ENCODE results near the gene KIR2DL4.
"Not testable (repeated sequence)": the region's sequence is repeated elsewhere in the genome, so short reads cannot be mapped to it uniquely, and the experiment has no call there.

KIR2DL4 gene

DNA sequence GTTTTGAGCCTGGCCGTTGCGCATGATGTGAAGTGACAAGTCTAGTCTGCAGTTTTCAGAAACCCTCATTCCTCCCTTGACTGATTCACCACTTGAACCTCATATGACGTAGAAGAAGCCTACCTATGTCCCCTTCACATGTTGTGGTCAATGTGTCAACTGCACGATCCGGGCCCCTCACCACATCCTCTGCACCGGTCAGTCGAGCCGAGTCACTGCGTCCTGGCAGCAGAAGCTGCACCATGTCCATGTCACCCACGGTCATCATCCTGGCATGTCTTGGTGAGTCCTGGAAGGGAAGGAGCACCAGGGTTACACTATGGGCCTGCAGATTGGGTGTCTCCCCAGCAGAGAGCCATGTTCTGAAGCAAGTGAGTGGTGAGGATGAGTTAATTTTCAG is at the start of gene KIR2DL4:
Gene KIR2DL4, plus strand, starts transcription at position 201 of the 400 bp plus-strand sequence. Its CDS starts 42 bp downstream, at position 243.
- DNase-seq (ENCODE audit: low read depth, low spot score): no peak

DNA sequence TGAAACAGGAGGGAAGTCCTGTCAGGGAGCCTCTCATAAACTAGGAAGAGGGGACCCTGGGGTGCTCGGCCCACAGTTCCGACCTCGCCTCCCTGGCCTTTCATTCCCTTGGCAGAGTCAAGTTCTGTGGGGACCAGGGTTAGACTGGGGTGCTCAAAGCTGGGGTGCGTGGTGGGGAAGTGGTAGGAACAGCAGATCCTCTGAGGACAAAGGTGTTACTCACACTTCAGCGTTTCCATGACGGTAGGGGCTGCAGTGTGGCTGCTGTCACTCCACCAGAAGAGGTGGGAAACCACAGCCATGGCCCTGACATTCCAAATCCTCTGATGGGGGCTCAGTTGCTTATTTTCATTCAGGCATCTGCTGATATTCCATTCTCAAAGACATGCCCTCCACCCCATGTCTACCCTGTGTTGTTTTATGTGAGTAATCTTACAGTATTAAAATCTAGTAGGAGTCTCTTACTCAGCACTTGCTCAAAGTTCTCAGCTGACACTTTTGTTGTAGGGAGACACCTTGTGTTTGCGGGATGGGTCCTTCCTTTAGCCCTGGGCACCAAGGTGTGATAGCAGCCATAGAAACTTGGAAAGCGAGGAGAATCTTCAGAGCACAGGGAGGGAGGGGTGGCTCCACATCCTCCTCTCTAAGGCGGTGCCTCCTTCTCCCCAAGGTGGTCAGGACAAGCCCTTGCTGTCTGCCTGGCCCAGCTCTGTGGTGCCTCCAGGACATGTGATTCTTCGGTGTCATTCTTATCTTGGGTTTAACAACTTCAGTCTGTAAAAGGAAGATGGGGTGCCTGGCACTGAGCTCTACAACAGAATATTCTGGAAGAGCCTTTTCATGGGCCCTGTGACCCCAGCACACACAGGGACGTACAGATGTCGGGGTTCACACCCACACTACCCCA is 47.0 kb upstream of the KIR2DL4 start:
- not testable (repeated sequence) for DNase-seq (ENCODE audit: low read depth, low spot score)

DNA sequence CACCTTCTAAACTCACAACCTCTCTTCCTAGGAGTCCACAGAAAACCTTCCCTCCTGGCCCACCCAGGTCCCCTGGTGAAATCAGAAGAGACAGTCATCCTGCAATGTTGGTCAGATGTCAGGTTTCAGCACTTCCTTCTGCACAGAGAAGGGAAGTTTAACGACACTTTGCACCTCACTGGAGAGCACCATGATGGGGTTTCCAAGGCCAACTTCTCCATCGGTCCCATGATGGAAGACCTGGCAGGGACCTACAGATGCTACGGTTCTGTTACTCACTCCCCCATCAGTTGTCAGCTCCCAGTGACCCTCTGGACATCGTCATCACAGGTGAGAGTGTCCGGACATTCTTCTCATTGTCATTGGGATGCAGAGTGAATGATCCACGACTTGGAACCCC is 44.8 kb upstream of the KIR2DL4 start:
- DNase-seq (ENCODE audit: low read depth, low spot score): not testable (repeated sequence)

DNA sequence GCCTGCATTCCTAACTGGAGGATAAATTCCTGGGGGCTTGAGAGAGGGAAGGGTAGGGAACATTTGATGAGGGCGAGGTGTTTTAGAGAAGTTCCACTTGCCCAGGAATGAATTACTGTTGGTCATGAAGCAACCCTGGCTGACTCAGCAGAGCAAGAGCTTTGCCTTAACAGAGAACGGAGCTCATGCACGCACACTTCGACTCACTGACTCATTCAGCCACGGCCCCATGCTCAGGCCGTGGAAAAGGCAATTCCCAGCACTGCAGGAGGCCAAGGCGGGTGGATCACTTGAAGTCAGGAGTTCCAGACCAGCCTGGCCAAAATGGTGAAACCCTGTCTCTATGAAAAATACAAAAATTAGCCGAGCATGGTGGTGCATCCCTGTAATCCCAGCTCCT is 39.2 kb upstream of the KIR2DL4 start:
- not testable (repeated sequence) for DNase-seq (ENCODE audit: low read depth, low spot score)

DNA sequence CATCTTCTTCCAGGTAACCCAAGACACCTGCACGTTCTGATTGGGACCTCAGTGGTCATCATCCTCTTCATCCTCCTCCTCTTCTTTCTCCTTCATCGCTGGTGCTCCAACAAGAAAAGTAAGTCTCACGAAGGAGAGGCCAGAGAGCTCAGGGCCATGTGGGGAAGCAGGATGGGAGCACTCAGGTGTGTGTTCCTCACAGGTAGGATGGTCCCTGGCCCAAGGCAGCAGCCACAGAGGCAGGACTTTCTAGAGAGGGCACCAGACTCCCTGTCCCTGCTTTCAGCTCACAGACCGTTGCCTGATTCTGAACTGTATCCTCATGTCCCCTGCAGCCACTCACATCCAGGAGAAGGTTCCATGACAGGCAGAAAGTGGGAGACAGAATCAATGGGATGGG is 36.9 kb upstream of the KIR2DL4 start:
- not testable (repeated sequence) for DNase-seq (ENCODE audit: low read depth, low spot score)

DNA sequence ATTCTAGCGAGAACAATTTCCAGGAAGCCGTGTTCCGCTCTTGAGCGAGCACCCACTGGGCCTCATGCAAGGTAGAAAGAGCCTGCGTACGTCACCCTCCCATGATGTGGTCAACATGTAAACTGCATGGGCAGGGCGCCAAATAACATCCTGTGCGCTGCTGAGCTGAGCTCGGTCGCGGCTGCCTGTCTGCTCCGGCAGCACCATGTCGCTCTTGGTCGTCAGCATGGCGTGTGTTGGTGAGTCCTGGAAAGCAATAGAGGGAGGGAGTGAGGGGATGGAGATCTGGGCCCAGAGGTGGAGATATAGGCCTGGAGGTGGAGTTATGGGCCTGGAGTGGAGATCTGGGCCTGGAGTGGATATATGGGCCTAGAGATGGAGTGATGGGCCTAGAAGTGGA is 33.8 kb upstream of the KIR2DL4 start, which contains the start of gene KIR2DL1:
Gene KIR2DL1, plus strand, starts transcription at position 148 of the 400 bp plus-strand sequence. Its CDS starts 58 bp downstream, at position 206.
- DNase-seq (ENCODE audit: low read depth, low spot score): not testable (repeated sequence)

DNA sequence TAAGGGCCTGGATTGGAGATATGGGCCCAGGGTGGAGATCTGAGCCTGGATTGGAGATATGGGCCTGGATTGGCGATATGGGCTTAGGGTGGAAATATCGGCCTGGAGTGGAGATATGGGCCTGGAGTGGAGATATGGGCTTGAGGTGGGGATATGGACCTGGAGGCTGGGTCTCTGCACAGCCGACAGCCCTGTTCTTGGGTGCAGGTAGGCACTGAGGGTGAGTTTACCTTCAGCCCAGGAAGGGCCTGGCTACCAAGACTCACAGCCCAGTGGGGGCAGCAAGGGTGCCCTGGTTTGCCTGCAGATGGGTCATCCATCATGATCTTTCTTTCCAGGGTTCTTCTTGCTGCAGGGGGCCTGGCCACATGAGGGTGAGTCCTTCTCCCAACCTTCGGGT is 32.9 kb upstream of the KIR2DL4 start:
- not testable (repeated sequence) for DNase-seq (ENCODE audit: low read depth, low spot score)

DNA sequence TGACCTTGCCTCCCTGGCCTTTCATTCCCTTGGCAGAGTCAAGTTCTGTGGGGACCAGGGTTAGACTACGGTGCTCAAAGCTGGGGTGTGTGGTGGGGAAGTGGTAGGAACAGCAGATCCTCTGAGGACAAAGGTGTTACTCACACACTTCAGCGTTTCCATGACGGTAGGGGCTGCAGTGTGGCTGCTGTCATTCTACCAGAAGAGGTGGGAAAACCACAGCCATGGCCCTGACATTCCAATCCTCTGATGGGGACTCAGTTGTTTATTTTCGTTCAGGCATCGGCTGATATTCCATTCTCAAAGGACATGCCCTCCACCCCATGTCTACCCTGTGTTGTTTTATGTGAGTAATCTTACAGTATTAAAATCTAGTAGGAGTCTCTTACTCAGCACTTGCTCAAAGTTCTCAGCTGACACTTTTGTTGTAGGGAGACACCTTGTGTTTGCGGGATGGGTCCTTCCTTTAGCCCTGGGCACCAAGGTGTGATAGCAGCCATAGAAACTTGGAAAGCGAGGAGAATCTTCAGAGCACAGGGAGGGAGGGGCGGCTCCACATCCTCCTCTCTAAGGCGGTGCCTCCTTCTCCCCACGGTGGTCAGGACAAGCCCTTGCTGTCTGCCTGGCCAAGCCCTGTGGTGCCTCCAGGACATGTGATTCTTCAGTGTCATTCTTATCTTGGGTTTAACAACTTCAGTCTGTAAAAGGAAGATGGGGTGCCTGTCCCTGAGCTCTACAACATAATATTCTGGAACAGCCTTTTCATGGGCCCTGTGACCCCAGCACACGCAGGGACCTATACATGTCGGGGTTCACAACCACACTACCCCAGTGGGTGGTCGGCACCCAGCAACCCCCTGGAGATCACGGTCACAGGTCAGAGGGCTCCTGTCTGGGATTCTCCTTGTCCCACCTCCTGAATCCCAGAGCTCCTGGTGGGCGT is 32.1 kb upstream of the KIR2DL4 start:
- not testable (repeated sequence) for DNase-seq (ENCODE audit: low read depth, low spot score)

DNA sequence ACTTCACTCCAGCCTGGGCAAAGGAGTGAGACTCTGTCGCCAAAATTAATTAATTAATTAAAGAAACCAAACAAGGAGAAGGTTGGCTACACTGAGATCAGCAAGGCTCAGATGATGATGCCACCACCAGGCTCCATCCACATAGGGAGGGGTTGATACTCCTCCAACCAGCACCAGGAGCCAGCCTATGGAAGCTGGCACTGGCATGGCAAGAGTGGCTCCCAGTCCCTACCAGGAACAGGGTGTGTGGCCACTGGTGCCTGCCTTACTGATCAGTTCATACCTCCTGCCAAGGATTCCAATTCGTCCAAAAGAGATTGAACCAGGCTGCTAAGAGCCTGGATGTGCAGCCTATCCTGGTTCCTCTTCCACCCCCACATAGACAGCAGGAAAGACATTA is 30.7 kb upstream of the KIR2DL4 start:
- not testable (repeated sequence) for DNase-seq (ENCODE audit: low read depth, low spot score)

DNA sequence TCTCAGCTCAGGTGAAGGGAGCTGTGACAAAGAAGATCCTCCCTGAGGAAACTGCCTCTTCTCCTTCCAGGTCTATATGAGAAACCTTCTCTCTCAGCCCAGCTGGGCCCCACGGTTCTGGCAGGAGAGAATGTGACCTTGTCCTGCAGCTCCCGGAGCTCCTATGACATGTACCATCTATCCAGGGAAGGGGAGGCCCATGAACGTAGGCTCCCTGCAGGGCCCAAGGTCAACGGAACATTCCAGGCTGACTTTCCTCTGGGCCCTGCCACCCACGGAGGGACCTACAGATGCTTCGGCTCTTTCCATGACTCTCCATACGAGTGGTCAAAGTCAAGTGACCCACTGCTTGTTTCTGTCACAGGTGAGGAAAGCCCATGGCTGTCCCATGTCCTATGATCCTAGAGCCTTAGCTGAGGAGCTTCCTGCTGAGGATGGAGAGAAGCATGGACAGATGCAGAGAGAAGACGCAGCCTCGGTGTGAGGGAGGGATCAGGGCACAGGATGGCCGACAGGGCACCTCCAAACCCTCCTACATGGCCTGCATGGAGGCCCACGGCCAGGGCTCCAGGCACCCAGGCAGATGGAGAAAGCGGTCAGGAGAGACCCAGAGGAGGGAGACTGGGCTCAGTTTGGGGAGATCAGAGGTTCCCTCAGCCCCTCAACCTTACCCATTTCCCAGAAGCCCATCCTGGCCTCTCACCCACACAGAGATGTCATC is 28.2 kb upstream of the KIR2DL4 start:
- not testable (repeated sequence) for DNase-seq (ENCODE audit: low read depth, low spot score)

DNA sequence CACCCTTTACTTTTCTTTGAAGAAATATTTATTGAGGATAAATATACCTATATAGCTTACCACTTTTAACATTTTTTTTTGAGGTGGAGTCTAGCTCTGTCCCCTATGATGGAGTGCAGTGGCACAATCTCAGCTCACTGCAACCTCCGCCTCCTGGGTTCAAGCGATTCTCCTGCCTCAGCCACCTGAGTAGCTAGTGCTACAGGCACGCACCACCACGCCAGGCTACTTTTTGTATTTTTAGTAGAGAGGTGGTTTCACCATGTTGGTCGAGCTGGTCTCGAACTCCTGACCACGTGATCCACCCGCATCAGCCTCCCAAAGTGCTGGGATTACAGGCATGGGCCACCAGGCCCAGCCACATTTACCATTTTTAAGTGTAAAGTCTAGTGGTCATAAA is 27.6 kb upstream of the KIR2DL4 start:
- not testable (repeated sequence) for DNase-seq (ENCODE audit: low read depth, low spot score)

DNA sequence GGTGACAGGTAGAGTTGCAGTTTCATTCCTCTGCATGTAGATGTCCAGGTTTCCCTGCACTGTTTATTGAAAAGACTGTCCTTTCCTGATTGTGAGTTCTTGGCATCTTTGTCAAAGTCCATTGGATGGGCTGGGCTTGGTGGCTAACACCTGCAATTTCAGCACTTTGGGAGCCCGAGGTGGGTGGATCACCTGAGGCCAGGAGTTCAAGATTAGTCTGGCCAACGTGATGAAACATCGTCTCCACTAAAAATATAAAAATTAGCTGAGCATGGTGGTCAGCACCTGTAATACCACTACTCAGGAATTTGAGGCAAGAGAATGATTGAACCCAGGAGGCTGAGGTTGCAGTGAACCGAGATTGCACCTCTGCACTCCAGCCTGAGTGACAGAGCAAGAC is 25.6 kb upstream of the KIR2DL4 start:
- DNase-seq (ENCODE audit: low read depth, low spot score): not testable (repeated sequence)

DNA sequence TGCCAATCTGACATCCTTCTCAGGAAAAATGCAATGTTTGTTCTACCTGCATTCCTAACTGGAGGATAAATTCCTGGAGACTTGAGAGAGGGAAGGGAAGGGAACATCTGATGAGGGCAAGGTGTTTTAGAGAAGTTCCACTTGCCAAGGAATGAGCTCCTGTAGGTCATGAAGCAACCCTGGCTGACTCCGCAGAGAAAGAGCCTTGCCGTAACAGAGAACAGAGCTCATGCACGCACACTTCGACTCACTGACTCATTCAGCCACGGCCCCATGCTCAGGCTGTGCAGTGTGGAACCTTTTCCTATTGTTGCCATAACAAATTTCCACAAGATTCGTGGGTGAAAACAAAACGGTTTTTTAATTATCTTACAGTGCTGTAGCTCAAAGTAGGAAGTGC is 24.5 kb upstream of the KIR2DL4 start:
- DNase-seq (ENCODE audit: low read depth, low spot score): not testable (repeated sequence)

DNA sequence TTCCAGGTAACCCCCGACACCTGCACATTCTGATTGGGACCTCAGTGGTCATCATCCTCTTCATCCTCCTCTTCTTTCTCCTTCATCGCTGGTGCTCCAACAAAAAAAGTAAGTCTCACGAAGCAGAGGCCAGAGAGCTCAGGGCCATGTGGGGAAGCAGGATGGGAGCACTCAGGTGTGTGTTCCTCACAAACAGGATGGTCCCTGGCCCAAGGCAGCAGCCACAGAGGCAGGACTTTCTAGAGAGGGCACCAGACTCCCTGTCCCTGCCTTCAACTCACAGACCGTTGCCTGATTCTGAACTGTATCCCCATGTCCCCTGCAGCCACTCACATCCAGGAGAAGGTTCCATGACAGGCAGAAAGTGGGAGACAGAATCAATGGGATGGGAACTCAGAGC is 20.5 kb upstream of the KIR2DL4 start:
- not testable (repeated sequence) for DNase-seq (ENCODE audit: low read depth, low spot score)

DNA sequence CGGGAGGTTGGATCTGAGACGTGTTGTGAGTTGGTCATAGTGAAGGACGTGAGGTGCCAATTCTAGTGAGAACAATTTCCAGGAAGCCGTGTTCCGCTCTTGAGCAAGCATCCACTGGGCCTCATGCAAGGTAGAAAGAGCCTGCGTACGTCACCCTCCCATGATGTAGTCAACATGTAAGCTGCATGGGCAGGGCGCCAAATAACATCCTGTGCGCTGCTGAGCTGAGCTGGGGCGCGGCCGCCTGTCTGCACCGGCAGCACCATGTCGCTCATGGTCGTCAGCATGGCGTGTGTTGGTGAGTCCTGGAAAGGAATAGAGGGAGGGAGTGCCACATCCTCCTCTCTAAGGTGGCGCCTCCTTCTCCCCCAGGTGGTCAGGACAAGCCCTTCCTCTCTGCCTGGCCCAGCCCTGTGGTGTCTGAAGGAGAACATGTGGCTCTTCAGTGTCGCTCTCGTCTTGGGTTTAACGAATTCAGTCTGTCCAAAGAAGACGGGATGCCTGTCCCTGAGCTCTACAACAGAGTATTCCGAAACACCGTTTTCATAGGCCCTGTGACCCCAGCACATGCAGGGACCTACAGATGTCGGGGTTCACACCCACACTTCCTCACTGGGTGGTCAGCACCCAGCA is 17.2 kb upstream of the KIR2DL4 start:
- DNase-seq (ENCODE audit: low read depth, low spot score): not testable (repeated sequence)

DNA sequence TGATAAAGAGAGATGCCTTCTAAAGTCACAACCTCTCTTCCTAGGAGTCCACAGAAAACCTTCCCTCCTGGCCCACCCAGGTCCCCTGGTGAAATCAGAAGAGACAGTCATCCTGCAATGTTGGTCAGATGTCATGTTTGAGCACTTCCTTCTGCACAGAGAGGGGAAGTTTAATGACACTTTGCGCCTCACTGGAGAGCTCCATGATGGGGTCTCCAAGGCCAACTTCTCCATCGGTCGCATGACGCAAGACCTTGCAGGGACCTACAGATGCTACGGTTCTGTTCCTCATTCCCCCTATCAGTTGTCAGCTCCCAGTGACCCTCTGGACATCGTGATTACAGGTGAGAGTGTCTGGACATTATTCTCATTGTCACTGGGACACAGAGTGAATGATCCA is 15.3 kb upstream of the KIR2DL4 start:
- DNase-seq (ENCODE audit: low read depth, low spot score): not testable (repeated sequence)

DNA sequence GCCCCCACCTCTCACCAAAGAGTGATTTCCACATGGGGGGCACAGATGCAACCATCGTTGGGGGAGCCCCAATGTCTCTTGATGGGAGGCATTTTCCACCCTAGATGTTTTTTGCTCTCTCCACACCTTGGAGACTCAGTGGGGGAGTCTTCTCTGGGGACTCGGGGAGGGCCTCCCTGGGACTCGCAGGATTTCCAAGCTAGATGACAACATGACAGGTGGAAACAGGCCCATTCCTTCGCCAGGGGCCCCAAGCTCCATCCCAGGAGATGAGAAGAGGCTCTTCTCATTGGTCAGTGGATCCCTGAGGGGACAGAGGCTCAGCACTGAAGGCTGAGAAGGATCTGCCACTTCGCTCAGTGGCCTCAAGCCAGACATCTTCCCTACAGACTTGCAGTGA is 12.7 kb upstream of the KIR2DL4 start:
- DNase-seq (ENCODE audit: low read depth, low spot score): no peak

DNA sequence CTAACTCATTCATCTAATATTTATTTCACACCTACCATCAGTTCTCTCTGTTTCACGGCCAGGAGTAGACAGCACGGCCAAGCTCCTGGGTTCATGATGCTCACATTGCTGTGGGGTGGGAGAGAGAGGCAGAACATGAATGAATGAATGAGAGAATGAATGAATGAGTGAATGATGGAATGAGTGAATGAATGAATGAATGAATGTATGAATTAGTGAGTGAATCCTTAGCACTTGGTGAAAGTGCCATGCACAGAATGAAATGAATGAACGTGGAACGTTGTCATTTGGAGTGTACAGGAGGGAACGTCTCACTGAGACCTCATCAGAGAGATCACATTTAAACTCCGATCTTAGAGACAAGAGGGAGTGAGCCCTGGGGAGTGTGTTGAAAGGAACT is 11.9 kb upstream of the KIR2DL4 start:
- DNase-seq (ENCODE audit: low read depth, low spot score): no peak

DNA sequence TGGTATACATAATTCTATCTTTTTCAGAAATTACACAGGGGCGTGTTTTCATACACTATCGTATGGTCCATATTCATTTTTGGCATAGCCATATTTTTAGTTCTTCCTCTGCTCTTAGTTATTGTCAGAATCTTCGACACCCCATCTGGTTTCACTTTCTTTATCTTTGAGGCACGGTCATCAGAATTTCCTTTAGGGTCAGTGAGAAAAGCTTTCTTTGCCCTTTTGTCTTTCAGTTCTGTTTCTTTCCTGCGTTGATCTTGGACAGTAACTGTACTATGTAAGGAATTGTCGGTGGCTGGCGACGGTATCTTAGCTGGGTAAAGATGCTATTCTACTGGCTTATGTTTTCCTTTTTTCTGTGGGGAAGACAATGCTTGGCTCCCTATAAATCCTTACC is 10.6 kb upstream of the KIR2DL4 start:
- DNase-seq (ENCODE audit: low read depth, low spot score): no peak

DNA sequence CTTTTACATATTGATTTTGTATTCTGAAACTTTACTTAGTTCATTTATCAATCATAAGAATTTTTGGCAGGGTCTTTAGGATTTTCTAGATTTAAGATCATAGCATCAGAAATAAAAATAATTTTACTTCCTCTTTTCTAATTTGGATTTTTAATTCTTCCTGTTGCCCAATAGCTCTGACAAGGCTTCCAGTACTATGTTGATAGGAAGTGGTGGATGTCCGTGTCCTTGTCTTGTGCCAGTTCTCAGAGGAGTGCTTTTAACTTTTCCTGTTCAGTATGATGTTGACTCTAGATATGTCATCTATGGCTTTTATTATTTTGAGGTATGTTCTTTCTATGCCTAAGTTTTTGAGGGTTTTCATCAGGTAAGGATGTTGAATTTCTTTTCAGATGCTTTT is 7.7 kb upstream of the KIR2DL4 start:
- DNase-seq (ENCODE audit: low read depth, low spot score): no peak

DNA sequence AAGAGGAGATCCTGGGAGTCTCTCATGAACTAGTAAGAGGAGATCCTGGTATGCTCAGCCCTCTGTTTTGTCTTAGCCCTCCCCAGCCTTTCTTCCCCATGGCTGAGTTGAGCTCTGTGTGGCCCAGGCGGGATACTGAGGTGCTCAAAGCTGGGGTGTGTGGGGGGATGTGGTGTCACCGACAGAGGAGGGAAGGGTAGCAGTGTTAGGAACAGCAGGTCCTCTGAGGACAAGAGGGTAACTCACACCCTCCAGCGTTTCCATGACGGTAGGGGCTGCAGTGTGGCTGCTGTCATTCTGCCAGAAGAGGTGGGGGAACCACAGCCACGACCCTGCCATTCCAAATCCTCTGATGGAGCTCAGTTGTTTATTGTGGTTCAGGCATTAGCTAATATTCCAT is 691 bp downstream of the KIR2DL4 start:
- no peak for DNase-seq (ENCODE audit: low read depth, low spot score)

All from smooth muscle cell of the brain vasculature (primary cell).